Esophagus squamous epithelium (tissue), 4 donors: Measurements from ENCODE around the gene TMEM101.

Experiments used
- POLR2A ChIP-seq, 4 donors: fragments of 450-650 bp; IDR thresholded peaks; one replicate each; pipeline ENCODE4 v1.6.1; 2017; ENCODE audit warnings: antibody characterized with exemption in 4 of 4, mild to moderate bottlenecking in 4 of 4, moderate library complexity in 3 of 4
- TF ChIP-seq, protein P1 (sequence below), 6 experiments: fragments of 450-650 bp in 4 of 6; fragments of 200-600 bp in 2 of 6; sonication (generic) in 2 of 6; IDR thresholded peaks; one replicate each; pipeline ENCODE4 v1.5.1; 2016 to 2019; ENCODE audit warnings: antibody characterized with exemption in 6 of 6, mild to moderate bottlenecking in 4 of 6, moderate library complexity in 4 of 6

- TF ChIP-seq, protein P1, sequence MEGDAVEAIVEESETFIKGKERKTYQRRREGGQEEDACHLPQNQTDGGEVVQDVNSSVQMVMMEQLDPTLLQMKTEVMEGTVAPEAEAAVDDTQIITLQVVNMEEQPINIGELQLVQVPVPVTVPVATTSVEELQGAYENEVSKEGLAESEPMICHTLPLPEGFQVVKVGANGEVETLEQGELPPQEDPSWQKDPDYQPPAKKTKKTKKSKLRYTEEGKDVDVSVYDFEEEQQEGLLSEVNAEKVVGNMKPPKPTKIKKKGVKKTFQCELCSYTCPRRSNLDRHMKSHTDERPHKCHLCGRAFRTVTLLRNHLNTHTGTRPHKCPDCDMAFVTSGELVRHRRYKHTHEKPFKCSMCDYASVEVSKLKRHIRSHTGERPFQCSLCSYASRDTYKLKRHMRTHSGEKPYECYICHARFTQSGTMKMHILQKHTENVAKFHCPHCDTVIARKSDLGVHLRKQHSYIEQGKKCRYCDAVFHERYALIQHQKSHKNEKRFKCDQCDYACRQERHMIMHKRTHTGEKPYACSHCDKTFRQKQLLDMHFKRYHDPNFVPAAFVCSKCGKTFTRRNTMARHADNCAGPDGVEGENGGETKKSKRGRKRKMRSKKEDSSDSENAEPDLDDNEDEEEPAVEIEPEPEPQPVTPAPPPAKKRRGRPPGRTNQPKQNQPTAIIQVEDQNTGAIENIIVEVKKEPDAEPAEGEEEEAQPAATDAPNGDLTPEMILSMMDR (IDR thresholded peaks at IDR 0.05): no peak
- no peak for TF ChIP-seq POLR2A (IDR thresholded peaks at IDR 0.05)
These were observed 35.8 kb downstream of the TMEM101 start for GRCh38 chr17:43979011-43979410.
